NCI-H2029 treated with DMSO at 0.1 percent for 48 hours (cell line): Measurements from ENCODE around the gene SPHK2.
"Not testable (repeated sequence)": the region's sequence is repeated elsewhere in the genome, so short reads cannot be mapped to it uniquely, and the experiment has no call there.

ENCODE experiments used
- DNase-seq: peaks from one replicate; lab custom pipeline; 2025; lab: John Stamatoyannopoulos, UW

SPHK2 gene

GRCh38 chr19:48624791-48625723 is 5.8 kb downstream of the SPHK2 start:
- DNase-seq: no peak

- DNase-seq: no peak
Measured at GRCh38 chr19:48625891-48626327, 6.6 kb downstream of the SPHK2 start.

- no peak for DNase-seq
Measured at GRCh38 chr19:48627201-48627864, 8.0 kb downstream of the SPHK2 start.

- DNase-seq: no peak
Measured at GRCh38 chr19:48627865-48628314, 8.6 kb downstream of the SPHK2 start.

- no peak for DNase-seq
Measured at GRCh38 chr19:48628486-48629296, 9.4 kb downstream of the SPHK2 start.

GRCh38 chr19:48629297-48629598 is 9.9 kb downstream of the SPHK2 start:
- no peak for DNase-seq

GRCh38 chr19:48629599-48630295 is 10.4 kb downstream of the SPHK2 start:
- DNase-seq: no peak

- no peak for DNase-seq
Measured at GRCh38 chr19:48630296-48631063, 11.2 kb downstream of the SPHK2 start.

- DNase-seq: no peak
Measured at GRCh38 chr19:48631225-48631624, 11.9 kb downstream of the SPHK2 start.

- DNase-seq: not testable (repeated sequence)
Measured at GRCh38 chr19:48632286-48632685, 13.0 kb downstream of the SPHK2 start.

GRCh38 chr19:48632692-48633147 is 13.4 kb downstream of the SPHK2 start:
- no peak for DNase-seq

GRCh38 chr19:48633148-48634035 is 14.1 kb downstream of the SPHK2 start:
- no peak for DNase-seq

GRCh38 chr19:48634036-48634342 is 14.7 kb downstream of the SPHK2 start:
- DNase-seq: no peak

GRCh38 chr19:48634424-48635262 is 15.3 kb downstream of the SPHK2 start:
- peak; percentile 92 for DNase-seq

GRCh38 chr19:48635263-48635965 is 16.1 kb downstream of the SPHK2 start:
- DNase-seq: no peak

- DNase-seq: no peak
Measured at GRCh38 chr19:48635966-48636858, 16.9 kb downstream of the SPHK2 start.

GRCh38 chr19:48636859-48637448 is 17.6 kb downstream of the SPHK2 start, which contains the start of gene DBP:
DBP (minus strand) TSS chr19:48637379; CDS start chr19:48636994, 385 bp downstream.
- peak; percentile 73 for DNase-seq
